Measurements from ENCODE around the gene SIX3. TPM values are rescaled to one million over a fixed set of nuclear protein-coding genes. Genes with fewer than 3 reads are reported as not detected.

SIX3 gene
- total RNA-seq, 1 experiment from 2014 or later: 13.2 TPM

Other genes starting within 250 kb of the SIX3 start
- 1.2 to 1.7 TPM (median 1.5 TPM) in 3 replicates for gene SIX2, start 67.8 kb downstream of the SIX3 start, total RNA-seq (2021)